ENCODE results near the gene MYL4. TPM values are rescaled to one million over a fixed set of nuclear protein-coding genes. Genes with fewer than 3 reads are reported as not detected.
"Not testable (repeated sequence)": the region's sequence is repeated elsewhere in the genome, so short reads cannot be mapped to it uniquely, and the experiment has no call there.

The MYL4 gene
- total RNA-seq, 6 experiments from 2014 or later = not detected

DNA sequence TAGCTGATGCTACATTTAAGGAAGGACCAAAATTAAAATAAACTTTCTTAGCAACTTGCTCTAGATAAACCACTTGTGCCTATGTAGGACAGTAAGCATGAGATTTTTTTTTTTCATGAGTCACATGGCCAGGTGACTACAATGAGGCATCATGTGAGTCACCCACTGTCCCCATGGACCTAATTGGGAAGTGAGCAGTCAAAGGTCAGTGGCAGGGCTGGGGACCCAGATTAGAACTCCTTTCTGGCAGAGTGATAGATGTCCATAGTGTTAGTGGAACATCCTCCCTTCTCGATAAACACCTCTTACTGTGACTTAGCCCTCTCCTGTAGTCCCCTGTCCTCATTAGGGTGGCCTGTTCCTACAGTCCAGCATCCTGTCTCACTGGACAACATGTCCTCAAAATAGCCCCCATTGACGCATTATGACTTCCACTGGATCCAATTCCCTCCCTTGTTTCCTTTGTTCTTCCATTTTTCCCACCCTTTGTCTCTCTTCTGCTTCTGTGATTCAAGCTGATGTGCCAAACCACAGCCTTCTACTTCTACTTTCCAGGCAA lies 56.9 kb downstream of the MYL4 start:
- TF ChIP-seq CTCF (IDR thresholded peaks at IDR 0.05) = no peak
- Mint-ChIP-seq H3K27ac (peak overlapping the region; percentile 82), H3K4me3 (no peak overlapping the region), H3K4me1 (ENCODE audit: low read depth) (peaks cover 45% of the 10 kb centered on the region), H3K27me3 (ENCODE audit: insufficient read depth) (no peaks in the 10 kb centered on the region; the same call in 1 of the 2 replicates), H3K9me3 (peaks cover 14% of the 10 kb centered on the region), H3K36me3 (ENCODE audit: low read depth) (peaks cover 15% of the 10 kb centered on the region)
- DNase-seq = peak; percentile 25

DNA sequence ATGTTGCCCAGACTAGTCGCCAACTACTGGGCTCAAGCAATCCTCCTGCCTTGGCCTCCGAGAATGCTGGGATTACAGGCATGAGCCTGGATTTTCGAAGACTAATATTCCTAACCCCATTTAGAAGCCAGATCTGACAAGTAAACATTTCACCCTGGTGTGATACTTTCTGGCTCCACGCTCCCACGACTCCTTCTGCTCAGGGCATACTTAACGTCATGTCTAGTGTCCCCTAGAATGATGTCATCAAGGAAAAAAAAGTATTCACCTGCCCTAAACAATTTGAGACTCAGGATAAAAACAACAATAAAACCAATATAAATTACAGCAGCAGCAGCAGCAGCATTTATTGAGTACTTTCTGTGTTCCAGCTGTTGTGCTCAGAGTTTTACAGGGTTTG lies 57.6 kb downstream of the MYL4 start:
- Mint-ChIP-seq H3K9me3 (peaks cover 15% of the 10 kb centered on the region), H3K27me3 (ENCODE audit: insufficient read depth) (no peaks in the 10 kb centered on the region; the same call in 1 of the 2 replicates), H3K36me3 (ENCODE audit: low read depth) (peaks cover 18% of the 10 kb centered on the region), H3K4me3 (peak overlapping the region; percentile 53), H3K4me1 (ENCODE audit: low read depth) (peaks cover 45% of the 10 kb centered on the region), H3K27ac (peak overlapping the region; percentile 82)
- no peak for DNase-seq
- no peak for TF ChIP-seq CTCF (IDR thresholded peaks at IDR 0.05)

DNA sequence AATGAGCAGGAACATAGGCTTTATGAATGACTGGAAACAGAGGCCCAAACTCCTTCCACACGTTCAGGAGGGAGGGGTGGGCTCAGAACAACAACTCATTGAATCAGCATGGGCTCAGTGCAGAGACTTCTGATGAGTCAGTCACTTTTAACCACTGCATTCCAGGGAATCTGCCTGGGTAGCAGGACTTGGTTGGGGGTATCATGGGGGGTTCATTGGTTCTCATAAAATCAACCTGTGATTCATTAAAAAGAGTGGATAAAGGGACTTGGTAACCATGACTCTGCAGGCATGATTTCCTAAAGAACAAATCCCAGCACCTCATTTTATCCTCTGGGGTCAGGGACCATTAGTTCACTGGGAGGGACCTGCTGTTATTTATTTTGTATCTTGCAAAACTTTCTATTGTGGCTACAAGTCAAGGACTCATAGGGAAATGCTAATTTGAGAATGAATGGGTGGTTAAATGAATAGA lies 58.2 kb downstream of the MYL4 start:
- Mint-ChIP-seq H3K27ac (peak overlapping the region; percentile 82), H3K4me3 (peak overlapping the region; percentile 53), H3K36me3 (ENCODE audit: low read depth) (peaks cover 18% of the 10 kb centered on the region), H3K27me3 (ENCODE audit: insufficient read depth) (no peaks in the 10 kb centered on the region; the same call in 1 of the 2 replicates), H3K9me3 (peaks cover 15% of the 10 kb centered on the region), H3K4me1 (ENCODE audit: low read depth) (peaks cover 45% of the 10 kb centered on the region)
- DNase-seq = peak; percentile 90
- no peak for TF ChIP-seq CTCF (IDR thresholded peaks at IDR 0.05)

- H3K27ac Mint-ChIP-seq; DNase-seq; H3K4me3 Mint-ChIP-seq; H3K27me3 Mint-ChIP-seq (ENCODE audit: insufficient read depth): not testable (repeated sequence)
- Mint-ChIP-seq H3K36me3 (ENCODE audit: low read depth) (peaks cover 18% of the 10 kb centered on the region), H3K4me1 (ENCODE audit: low read depth) (peaks cover 45% of the 10 kb centered on the region), H3K9me3 (peaks cover 15% of the 10 kb centered on the region)
Observed at GRCh38 chr17:47268964-47269363, 59.8 kb downstream of the MYL4 start.

GRCh38 chr17:47269561-47270280 lies 60.6 kb downstream of the MYL4 start:
- not testable (repeated sequence) for DNase-seq; H3K4me3 Mint-ChIP-seq; H3K27ac Mint-ChIP-seq; H3K27me3 Mint-ChIP-seq (ENCODE audit: insufficient read depth)
- peaks cover 18% of the 10 kb centered on the region for H3K36me3 Mint-ChIP-seq (ENCODE audit: low read depth)
- H3K9me3 Mint-ChIP-seq = peaks cover 15% of the 10 kb centered on the region
- peaks cover 43% of the 10 kb centered on the region for H3K4me1 Mint-ChIP-seq (ENCODE audit: low read depth)

GRCh38 chr17:47270946-47271705 lies 62.0 kb downstream of the MYL4 start:
- H3K4me1 Mint-ChIP-seq (ENCODE audit: low read depth) = peaks cover 44% of the 10 kb centered on the region
- peaks cover under 1% of the 10 kb centered on the region; the same call in 1 of the 2 replicates for H3K27me3 Mint-ChIP-seq (ENCODE audit: insufficient read depth)
- no peak overlapping the region for H3K4me3 Mint-ChIP-seq
- DNase-seq = no peak
- peaks cover 15% of the 10 kb centered on the region for H3K9me3 Mint-ChIP-seq
- H3K27ac Mint-ChIP-seq = no peak overlapping the region
- H3K36me3 Mint-ChIP-seq (ENCODE audit: low read depth) = peaks cover 18% of the 10 kb centered on the region
- TF ChIP-seq CTCF (IDR thresholded peaks at IDR 0.05) = no peak

Measured in HFFc6 (cell line).